ENCODE data around the gene SOX10. TPM values are rescaled to one million over a fixed set of nuclear protein-coding genes. Genes with fewer than 3 reads are reported as not detected.
"Not testable (repeated sequence)": the region's sequence is repeated elsewhere in the genome, so short reads cannot be mapped to it uniquely, and the experiment has no call there.

The SOX10 gene
- total RNA-seq, 1 donor from 2014 or later, result 1.2 TPM

DNA sequence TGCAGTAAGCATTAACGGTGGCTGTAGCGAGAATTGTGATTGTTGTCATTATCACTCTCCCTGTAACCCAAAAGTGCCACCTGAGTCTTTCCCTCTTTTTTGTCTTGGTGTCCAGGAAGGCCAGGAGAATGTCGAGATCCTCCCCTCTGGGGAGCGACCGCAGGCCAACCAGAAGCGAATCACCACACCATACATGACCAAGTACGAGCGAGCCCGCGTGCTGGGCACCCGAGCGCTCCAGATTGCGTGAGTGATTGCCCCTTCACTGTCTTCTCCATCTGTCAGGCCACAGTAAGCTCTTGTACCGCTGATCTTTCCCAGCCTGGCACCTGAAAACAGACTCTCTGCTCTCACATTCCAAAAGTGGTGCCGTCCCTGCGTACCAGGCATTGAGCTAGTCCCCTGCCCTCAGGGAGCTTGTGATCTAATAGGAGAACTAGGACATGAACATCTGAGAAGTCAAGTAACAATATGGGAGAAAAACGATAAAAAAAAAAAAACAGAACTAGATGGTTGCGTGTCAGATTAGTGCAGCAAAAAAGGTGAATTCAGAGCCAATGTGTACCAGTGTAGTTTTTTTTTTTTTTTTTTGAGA is 25.0 kb downstream of the SOX10 start:
- peaks cover 13% of the 10 kb centered on the region for H3K4me1 ChIP-seq
- H3K4me3 ChIP-seq, result no peak overlapping the region
- no peaks in the 10 kb centered on the region for H3K9me3 ChIP-seq (replicated peaks)
- peaks cover 72% of the 10 kb centered on the region for H3K36me3 ChIP-seq
- intact Hi-C loops (cut with micrococcal nuclease), result loop anchor here (10.0 kb wide), 1 partner anchor 65 kb away; no protein-coding TSS in a partner anchor
- no peaks in the 10 kb centered on the region for H3K27me3 ChIP-seq (ENCODE audit: low read depth)
- H3K27ac ChIP-seq (replicated peaks), result no peak overlapping the region
- TF ChIP-seq, protein P1, sequence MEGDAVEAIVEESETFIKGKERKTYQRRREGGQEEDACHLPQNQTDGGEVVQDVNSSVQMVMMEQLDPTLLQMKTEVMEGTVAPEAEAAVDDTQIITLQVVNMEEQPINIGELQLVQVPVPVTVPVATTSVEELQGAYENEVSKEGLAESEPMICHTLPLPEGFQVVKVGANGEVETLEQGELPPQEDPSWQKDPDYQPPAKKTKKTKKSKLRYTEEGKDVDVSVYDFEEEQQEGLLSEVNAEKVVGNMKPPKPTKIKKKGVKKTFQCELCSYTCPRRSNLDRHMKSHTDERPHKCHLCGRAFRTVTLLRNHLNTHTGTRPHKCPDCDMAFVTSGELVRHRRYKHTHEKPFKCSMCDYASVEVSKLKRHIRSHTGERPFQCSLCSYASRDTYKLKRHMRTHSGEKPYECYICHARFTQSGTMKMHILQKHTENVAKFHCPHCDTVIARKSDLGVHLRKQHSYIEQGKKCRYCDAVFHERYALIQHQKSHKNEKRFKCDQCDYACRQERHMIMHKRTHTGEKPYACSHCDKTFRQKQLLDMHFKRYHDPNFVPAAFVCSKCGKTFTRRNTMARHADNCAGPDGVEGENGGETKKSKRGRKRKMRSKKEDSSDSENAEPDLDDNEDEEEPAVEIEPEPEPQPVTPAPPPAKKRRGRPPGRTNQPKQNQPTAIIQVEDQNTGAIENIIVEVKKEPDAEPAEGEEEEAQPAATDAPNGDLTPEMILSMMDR (IDR thresholded peaks at IDR 0.05; ENCODE audit: borderline replicate concordance), result no peak
- DNase-seq, result no peak

DNA sequence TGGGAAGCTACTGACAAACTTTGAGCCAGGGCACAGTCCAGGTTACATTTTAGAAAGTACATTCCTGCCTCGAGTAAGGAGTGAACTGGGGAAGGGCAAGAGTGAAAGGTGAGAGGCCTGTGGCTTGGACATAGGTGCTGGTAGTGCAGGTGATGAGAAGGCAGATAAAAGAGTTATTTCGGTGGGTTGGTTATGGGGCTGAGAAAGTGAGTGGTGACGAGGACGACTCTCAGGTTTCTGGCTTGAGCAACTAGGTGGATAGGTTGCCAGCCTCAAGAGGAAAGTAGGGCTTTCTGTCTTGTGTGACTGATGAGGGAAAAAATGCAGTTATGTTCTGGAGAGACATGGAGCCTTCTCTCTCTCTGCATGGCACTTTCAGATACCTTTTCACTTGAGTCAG is 27.1 kb downstream of the SOX10 start:
- H3K27ac ChIP-seq (replicated peaks), result no peak overlapping the region
- DNase-seq, result no peak
- no peaks in the 10 kb centered on the region for H3K9me3 ChIP-seq (replicated peaks)
- TF ChIP-seq, protein P1 (IDR thresholded peaks at IDR 0.05; ENCODE audit: borderline replicate concordance), result no peak
- H3K36me3 ChIP-seq, result peaks cover 57% of the 10 kb centered on the region
- peaks cover 33% of the 10 kb centered on the region for H3K4me1 ChIP-seq
- intact Hi-C loops (cut with micrococcal nuclease), result loop anchor here (10.0 kb wide), 1 partner anchor 62 kb away; no protein-coding TSS in a partner anchor
- no peaks in the 10 kb centered on the region for H3K27me3 ChIP-seq (ENCODE audit: low read depth)
- no peak overlapping the region for H3K4me3 ChIP-seq

DNA sequence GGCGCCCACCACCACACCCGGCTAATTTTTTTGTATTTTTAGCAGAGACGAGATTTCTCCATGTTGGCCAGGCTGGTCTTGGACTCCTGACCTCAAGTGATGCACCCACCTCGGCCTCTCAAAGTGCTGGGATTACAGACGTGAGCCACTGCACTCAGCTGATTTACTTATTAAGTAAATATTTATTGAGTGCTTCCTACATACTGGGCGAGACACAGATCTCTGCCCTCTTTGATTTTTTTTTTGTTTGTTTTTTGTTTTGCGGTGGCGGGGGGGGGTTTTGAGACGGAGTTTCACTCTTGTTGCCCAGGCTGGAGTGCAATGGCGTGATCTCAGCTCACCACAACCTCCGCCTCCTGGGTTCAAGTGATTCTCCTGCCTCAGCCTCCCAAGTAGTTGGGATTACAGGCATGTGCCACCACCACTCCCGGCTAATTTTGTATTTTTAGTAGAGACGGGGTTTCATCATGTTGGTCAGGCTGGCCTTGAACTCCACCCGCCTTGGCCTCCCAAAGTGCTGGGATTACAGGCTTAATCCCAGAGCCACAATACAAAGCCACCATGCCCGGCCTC is 28.4 kb downstream of the SOX10 start:
- H3K27ac ChIP-seq (replicated peaks); H3K9me3 ChIP-seq (replicated peaks); DNase-seq; H3K27me3 ChIP-seq (ENCODE audit: low read depth); H3K4me3 ChIP-seq: not testable (repeated sequence)
- Histone ChIP-seq H3K36me3 (peaks cover 45% of the 10 kb centered on the region), H3K4me1 (peaks cover 34% of the 10 kb centered on the region)
- intact Hi-C loops (cut with micrococcal nuclease), result loop anchor here (10.0 kb wide), 1 partner anchor 61 kb away; no protein-coding TSS in a partner anchor

DNA sequence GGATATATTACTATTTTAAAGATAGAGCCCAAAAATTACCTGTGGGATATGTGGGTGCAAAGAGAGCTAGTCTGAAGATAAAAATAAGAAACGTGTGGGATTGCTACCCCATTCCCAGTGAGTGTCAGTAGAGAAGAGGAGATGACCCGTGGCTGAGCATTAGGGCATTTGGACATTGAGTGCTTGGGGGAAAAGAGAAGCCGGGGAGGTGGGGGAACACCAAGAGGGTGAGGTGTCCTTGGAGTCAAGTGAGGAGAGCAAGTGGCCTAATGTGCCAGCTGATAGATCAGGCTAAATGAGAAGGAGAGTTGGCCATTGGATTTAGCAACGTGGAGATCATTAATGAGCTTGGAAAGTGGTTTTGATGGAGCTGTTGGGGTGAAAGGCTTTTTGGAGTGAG is 29.7 kb downstream of the SOX10 start:
- no peaks in the 10 kb centered on the region for H3K27me3 ChIP-seq (ENCODE audit: low read depth)
- intact Hi-C loops (cut with micrococcal nuclease), result loop anchor here (10.0 kb wide), 1 partner anchor 60 kb away; no protein-coding TSS in a partner anchor

DNA sequence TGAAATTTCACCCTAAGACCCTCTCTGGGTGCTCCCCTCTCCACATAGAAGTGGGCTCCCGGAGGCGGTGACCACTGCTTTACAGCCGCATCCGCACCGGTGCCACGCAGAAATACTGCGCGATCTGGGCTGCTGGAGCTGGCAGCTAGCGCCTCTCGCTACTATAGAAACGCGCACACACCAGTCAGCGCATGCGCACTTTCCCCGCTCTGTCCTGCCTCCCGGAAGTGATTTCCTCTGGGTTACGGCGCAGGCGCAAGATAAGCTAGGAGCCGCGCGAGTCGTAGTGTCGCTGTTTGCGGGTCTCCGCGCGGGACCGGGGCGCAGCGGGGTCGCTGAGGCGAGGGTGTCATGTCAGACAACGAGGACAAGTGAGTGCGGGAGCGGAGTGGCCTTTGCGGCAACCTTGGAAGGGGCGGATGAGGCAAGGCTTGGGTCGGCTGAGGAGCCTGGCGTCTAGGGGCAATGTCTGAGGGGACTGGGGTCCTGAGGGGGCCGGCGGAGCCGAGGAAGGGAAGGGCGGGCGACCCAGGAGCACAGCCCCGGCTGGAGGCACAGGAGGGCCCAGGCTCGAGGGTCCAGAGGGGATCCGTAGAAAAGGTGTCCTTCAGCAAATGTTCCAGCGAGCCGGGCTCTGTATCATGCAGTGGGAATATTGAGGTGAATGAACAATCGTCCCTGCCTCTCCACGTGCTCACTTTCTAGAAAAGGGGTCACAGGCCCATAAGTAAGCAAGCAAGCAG is 30.7 kb downstream of the SOX10 start, which contains the start of the genes C22orf23 and POLR2F:
TSS of gene C22orf23 (minus strand) at position 165 of the 743 bp plus-strand sequence. CDS start 452 bp downstream, outside the sequence.
TSS of gene POLR2F (plus strand) at position 263 of the 743 bp plus-strand sequence. CDS start at position 352, 89 bp downstream.
- H3K36me3 ChIP-seq, result peaks cover 22% of the 10 kb centered on the region
- H3K4me1 ChIP-seq, result peaks cover 34% of the 10 kb centered on the region
- H3K9me3 ChIP-seq (replicated peaks), result no peaks in the 10 kb centered on the region
- H3K27me3 ChIP-seq (ENCODE audit: low read depth), result no peaks in the 10 kb centered on the region
- H3K4me3 ChIP-seq, result peak within 1 kb of the TSS; percentile 92
- intact Hi-C loops (cut with micrococcal nuclease), result loop anchor here (10.0 kb wide), 1 partner anchor 59 kb away; no protein-coding TSS in a partner anchor
- H3K27ac ChIP-seq (replicated peaks), result peak within 1 kb of the TSS; percentile 76
- peak; percentile 96 for DNase-seq
- TF ChIP-seq, protein P1 (IDR thresholded peaks at IDR 0.05; ENCODE audit: borderline replicate concordance), result peak; percentile 7

More for the DNA sequence above, 29.7 kb downstream of the SOX10 start:
- peaks cover 32% of the 10 kb centered on the region for H3K36me3 ChIP-seq
- peak overlapping the region; percentile 92 for H3K4me3 ChIP-seq
- H3K27ac ChIP-seq (replicated peaks), result no peak overlapping the region
- TF ChIP-seq, protein P1 (IDR thresholded peaks at IDR 0.05; ENCODE audit: borderline replicate concordance), result no peak
- peaks cover 34% of the 10 kb centered on the region for H3K4me1 ChIP-seq
- DNase-seq, result no peak
- H3K9me3 ChIP-seq (replicated peaks), result no peaks in the 10 kb centered on the region
